PC-9 (cell line): ENCODE results near the gene NGB.
A peak's percentile ranks its signal among the peaks of the same experiment; 100 is the strongest.

Experiments used
- CTCF ChIP-seq: fragments of 200-600 bp; sonication (generic); conservative IDR thresholded peaks from 2 replicates; pipeline ENCODE4 v1.6.1; 2017; ENCODE audit warnings: mixed run types, antibody characterized with exemption, mild to moderate bottlenecking, moderate library complexity
- EZH2 ChIP-seq: fragments of 200-600 bp; sonication (generic); IDR thresholded peaks from 2 replicates; pipeline ENCODE4 v1.8.0; 2017; ENCODE audit warnings: antibody characterized with exemption, low read depth

- TF ChIP-seq CTCF, result peak; percentile 57; the same call in 1 of the 2 replicates
- no peak for TF ChIP-seq EZH2
Observed at GRCh38 chr14:77316195-77316505, 45.1 kb upstream of the NGB start.
